K562 (cell line): Measurements from ENCODE around the gene UBE2O. TPM values are rescaled to one million over a fixed set of nuclear protein-coding genes. Genes with fewer than 3 reads are reported as not detected.

Experiments used
- HMG20A ChIP-seq: fragments of 450-650 bp; formaldehyde crosslinking; conservative IDR thresholded peaks from 2 replicates; pipeline ENCODE4 v1.4.0; 2020; ENCODE audit warnings: mild to moderate bottlenecking, mixed read lengths
- MAFF ChIP-seq: IDR thresholded peaks from 2 replicates; pipeline ENCODE4 v1.6.1; 2012; ENCODE audit warnings: low read length, improper control_type of control experiment
- NCOA1 ChIP-seq: fragments of 450-650 bp; IDR thresholded peaks from 2 replicates; pipeline ENCODE4 v1.6.1; 2016; ENCODE audit warnings: low read depth
- RCOR1 ChIP-seq, 2 experiments: IDR thresholded peaks; 2 replicates each; pipeline ENCODE4 v1.6.1; 2012; ENCODE audit warnings: low read depth in 2 of 2, low read length in 2 of 2, borderline replicate concordance in 1 of 2, improper control_type of control experiment in 1 of 2
- SP2 ChIP-seq: IDR thresholded peaks from 2 replicates; pipeline ENCODE4 v1.6.1; 2011; ENCODE audit warnings: mild to moderate bottlenecking, low read depth, low read length, moderate library complexity; ENCODE audit not compliant: poor library complexity, severe bottlenecking; ENCODE audit errors: extremely low read depth
- SREBF1 ChIP-seq: fragments of 150-350 bp; IDR thresholded peaks from 2 replicates; pipeline ENCODE4 v1.6.1; 2014; ENCODE audit warnings: antibody characterized with exemption, low read depth, low read length, borderline replicate concordance
- SREBF2 ChIP-seq: sonication (generic); formaldehyde crosslinking; IDR thresholded peaks from 2 replicates; pipeline ENCODE4 v1.4.0; 2020; ENCODE audit warnings: mild to moderate bottlenecking, missing genetic modification reagents
- TEAD4 ChIP-seq, 2 experiments: sonication (generic) in 1 of 2; formaldehyde crosslinking in 1 of 2; IDR thresholded peaks; 2 replicates each; pipeline versions ENCODE4 v1.6.1 to v1.8.0; 2012 to 2022; ENCODE audit warnings: borderline replicate concordance in 1 of 2, inconsistent platforms in 1 of 2, low read length in 1 of 2, mild to moderate bottlenecking in 1 of 2, missing genetic modification reagents in 1 of 2
- TRIM28 ChIP-seq: fragments of 450-650 bp; IDR thresholded peaks from 2 replicates; pipeline ENCODE4 v1.6.1; 2017
- ZNF311 ChIP-seq: fragments of 250-450 bp; sonication (Bioruptor Pico); IDR thresholded peaks from 2 replicates; pipeline ENCODE4 v1.4.0; 2020; ENCODE audit warnings: mild to moderate bottlenecking, moderate library complexity
- ZNF41 ChIP-seq: fragments of 250-450 bp; sonication (Bioruptor Pico); conservative IDR thresholded peaks from 2 replicates; pipeline ENCODE4 v1.4.0; 2020; ENCODE audit warnings: mild to moderate bottlenecking
- ZNF584 ChIP-seq: fragments of 200-800 bp; sonication (Bioruptor generic); IDR thresholded peaks from 2 replicates; pipeline ENCODE4 v1.6.1; 2016; ENCODE audit warnings: low read depth, mild to moderate bottlenecking, missing genetic modification characterization, missing compliant biosample characterization
- polyA plus RNA-seq, 8 experiments: library from polyadenylated mRNA; depleted of rRNA in 4 of 8; stranded (reverse) in 5 of 8; unstranded in 3 of 8; fragments of >200 nt; fragmentation: Nextera tagmentation in 2 of 8; fragmentation: Illumina TruSeq in 1 of 8; extraction: Ambion mirVana in 2 of 8; extraction: Trizol in 1 of 8; gene quantifications; 2 replicates each; pipeline versions ENCODE4 v1.2.1 to v1.2.3, GENCODE V29; 2011 to 2014; ENCODE audit warnings: inconsistent platforms in 1 of 8, missing spikeins in 1 of 8
- total RNA-seq, 7 experiments: library from RNA; depleted of rRNA in 6 of 7; stranded (reverse); fragments of >200 nt in 6 of 7; fragmentation: Illumina TruSeq in 2 of 7; extraction: Trizol in 2 of 7; gene quantifications; 2 replicates each; pipeline versions ENCODE4 v1.2.1 to v1.2.3, GENCODE V29; 2011 to 2021; ENCODE audit warnings: low replicate concordance in 1 of 7
- TF ChIP-seq, protein P1 (sequence below): fragments of 250-450 bp; sonication (Bioruptor Pico); IDR thresholded peaks from 2 replicates; pipeline ENCODE4 v1.5.0; 2021
- TF ChIP-seq, protein P2 (sequence below): fragments of 450-650 bp; IDR thresholded peaks from 2 replicates; pipeline ENCODE4 v1.6.1; 2016; ENCODE audit warnings: mild to moderate bottlenecking
- TF ChIP-seq, protein P3 (sequence below), 2 experiments: fragments of 450-650 bp; IDR thresholded peaks; 2 replicates each; pipeline ENCODE4 v1.6.1; 2016; ENCODE audit warnings: mild to moderate bottlenecking in 2 of 2, borderline replicate concordance in 1 of 2, low read depth in 1 of 2, moderate library complexity in 1 of 2

UBE2O gene
- total and polyA plus RNA-seq, 9 of the 15 experiments (the other 6 are each of a cell fraction or from before 2014, with no cell fraction given), result 1.6 to 39.7 (median 13.3) TPM

DNA sequence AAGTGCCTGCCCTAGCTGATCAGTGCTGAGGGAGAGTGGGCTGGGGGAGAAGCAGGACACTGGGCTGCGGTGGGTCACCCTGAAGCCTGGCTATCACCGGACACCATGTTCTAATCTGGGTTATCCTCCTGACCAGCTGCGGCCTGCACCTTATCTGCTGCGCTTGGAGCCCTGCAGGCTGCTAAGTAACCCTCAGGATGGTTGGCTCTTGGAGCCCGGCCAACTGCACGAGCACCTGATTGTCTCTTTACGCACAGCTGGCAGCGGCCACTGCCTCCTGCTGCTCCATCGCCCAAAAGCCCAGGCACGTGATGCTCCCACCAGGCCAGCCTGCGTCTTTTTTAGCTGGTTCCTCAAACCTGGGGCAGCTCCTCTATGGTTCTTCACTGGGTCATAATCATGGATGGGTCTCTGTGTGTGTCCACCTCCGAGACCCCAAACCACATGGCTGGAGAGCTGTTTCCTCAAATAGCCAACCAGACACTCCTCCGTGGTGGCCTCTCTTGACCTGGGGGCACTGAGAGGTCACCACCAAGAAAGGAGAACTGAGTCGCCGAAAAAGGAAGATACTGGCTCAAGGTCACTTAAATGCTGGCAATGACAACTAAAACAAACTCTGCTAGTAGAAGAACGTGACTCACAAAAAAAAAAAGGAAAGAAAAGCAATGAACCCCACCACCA lies 46.8 kb downstream of the UBE2O start (continued):
- TF ChIP-seq RCOR1 (IDR thresholded peaks at IDR 0.05; ENCODE audit: borderline replicate concordance in 1 of 2, low read depth in 2 of 2, low read length in 2 of 2), result peak; percentile 98 to 100
- TF ChIP-seq SREBF2 (CRISPR knock-in tag), result no peak
- peak; percentile 100 for TF ChIP-seq TEAD4 (IDR thresholded peaks at IDR 0.05; ENCODE audit: low read length)
- TF ChIP-seq TEAD4 (CRISPR knock-in tag; IDR thresholded peaks at IDR 0.05; ENCODE audit: borderline replicate concordance), result no peak
- TF ChIP-seq ZNF311, result peak; percentile 88; the same call in 1 of the 2 replicates
- TF ChIP-seq SP2, result no peak
- TF ChIP-seq, protein P1, sequence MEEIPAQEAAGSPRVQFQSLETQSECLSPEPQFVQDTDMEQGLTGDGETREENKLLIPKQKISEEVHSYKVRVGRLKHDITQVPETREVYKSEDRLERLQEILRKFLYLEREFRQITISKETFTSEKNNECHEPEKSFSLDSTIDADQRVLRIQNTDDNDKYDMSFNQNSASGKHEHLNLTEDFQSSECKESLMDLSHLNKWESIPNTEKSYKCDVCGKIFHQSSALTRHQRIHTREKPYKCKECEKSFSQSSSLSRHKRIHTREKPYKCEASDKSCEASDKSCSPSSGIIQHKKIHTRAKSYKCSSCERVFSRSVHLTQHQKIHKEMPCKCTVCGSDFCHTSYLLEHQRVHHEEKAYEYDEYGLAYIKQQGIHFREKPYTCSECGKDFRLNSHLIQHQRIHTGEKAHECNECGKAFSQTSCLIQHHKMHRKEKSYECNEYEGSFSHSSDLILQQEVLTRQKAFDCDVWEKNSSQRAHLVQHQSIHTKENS, result no peak
- TF ChIP-seq NCOA1, result peak; percentile 93
- TF ChIP-seq TRIM28, result peak; percentile 69; the same call in 1 of the 2 replicates
- TF ChIP-seq, protein P2, sequence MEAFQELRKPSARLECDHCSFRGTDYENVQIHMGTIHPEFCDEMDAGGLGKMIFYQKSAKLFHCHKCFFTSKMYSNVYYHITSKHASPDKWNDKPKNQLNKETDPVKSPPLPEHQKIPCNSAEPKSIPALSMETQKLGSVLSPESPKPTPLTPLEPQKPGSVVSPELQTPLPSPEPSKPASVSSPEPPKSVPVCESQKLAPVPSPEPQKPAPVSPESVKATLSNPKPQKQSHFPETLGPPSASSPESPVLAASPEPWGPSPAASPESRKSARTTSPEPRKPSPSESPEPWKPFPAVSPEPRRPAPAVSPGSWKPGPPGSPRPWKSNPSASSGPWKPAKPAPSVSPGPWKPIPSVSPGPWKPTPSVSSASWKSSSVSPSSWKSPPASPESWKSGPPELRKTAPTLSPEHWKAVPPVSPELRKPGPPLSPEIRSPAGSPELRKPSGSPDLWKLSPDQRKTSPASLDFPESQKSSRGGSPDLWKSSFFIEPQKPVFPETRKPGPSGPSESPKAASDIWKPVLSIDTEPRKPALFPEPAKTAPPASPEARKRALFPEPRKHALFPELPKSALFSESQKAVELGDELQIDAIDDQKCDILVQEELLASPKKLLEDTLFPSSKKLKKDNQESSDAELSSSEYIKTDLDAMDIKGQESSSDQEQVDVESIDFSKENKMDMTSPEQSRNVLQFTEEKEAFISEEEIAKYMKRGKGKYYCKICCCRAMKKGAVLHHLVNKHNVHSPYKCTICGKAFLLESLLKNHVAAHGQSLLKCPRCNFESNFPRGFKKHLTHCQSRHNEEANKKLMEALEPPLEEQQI, result peak; percentile 98
- TF ChIP-seq, protein P3, sequence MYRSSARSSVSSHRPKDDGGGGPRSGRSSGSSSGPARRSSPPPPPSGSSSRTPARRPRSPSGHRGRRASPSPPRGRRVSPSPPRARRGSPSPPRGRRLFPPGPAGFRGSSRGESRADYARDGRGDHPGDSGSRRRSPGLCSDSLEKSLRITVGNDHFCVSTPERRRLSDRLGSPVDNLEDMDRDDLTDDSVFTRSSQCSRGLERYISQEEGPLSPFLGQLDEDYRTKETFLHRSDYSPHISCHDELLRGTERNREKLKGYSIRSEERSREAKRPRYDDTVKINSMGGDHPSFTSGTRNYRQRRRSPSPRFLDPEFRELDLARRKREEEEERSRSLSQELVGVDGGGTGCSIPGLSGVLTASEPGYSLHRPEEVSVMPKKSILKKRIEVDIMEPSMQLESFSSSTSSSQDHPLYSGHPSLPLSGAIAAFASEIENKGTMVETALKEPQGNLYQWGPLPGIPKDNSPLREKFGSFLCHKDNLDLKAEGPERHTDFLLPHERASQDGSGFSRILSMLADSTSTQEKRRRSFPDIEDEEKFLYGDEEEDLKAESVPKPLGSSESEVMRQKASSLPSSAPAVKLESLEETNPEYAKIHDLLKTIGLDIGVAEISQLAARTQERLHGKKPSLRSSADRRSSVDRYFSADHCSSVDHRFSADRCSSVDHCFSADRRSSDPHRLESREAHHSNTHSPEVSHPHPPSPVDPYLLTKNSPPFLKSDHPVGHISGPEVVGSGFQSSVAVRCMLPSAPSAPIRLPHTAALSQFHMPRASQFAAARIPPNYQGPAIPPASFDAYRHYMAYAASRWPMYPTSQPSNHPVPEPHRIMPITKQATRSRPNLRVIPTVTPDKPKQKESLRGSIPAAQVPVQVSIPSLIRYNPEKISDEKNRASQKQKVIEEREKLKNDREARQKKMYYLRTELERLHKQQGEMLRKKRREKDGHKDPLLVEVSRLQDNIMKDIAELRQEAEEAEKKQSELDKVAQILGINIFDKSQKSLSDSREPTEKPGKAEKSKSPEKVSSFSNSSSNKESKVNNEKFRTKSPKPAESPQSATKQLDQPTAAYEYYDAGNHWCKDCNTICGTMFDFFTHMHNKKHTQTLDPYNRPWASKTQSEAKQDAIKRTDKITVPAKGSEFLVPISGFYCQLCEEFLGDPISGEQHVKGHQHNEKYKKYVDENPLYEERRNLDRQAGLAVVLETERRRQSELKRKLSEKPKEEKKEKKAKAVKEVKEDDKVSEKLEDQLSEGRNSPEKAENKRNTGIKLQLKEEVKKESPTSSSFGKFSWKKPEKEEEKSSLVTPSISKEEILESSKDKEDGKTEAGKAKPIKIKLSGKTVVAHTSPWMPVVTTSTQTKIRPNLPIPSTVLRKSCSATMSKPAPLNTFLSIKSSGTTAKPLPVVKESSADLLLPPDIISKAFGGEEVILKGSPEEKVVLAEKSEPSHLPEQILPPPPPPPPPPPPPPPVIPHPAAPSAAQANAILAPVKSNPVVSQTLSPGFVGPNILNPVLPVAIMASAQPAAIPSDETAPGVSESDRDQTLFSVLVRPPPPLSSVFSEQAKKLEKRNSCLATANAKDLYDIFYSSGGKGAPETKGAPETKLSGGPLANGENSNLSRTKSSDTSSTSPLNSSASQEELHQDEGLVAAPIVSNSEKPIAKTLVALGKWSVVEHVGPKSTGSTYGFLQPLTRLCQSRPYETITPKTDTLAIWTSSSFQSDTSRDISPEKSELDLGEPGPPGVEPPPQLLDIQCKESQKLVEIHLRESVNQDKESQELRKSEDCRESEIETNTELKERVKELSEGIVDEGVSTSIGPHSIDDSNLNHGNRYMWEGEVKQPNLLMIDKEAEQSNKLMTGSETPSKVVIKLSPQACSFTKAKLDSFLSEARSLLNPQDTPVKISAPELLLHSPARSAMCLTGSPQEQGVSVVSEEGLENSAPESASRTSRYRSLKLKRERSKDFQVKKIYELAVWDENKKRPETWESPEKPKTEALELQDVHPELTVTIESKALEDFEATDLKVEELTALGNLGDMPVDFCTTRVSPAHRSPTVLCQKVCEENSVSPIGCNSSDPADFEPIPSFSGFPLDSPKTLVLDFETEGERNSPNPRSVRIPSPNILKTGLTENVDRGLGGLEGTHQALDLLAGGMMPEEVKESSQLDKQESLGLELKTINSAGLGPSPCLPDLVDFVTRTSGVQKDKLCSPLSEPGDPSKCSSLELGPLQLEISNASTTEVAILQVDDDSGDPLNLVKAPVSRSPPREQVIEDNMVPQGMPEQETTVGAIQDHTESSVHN (IDR thresholded peaks at IDR 0.05; ENCODE audit: borderline replicate concordance in 1 of 2, low read depth in 1 of 2), result peak in 1 of 2 experiments; percentile 97; a peak in 2 of 4 replicates
- TF ChIP-seq SREBF1, result no peak; the same call in 1 of the 2 replicates
- TF ChIP-seq ZNF584 (CRISPR knock-in tag), result peak; percentile 98
- peak; percentile 76; the same call in 1 of the 2 replicates for TF ChIP-seq ZNF41 (CRISPR knock-in tag)
- TF ChIP-seq MAFF, result no peak
- TF ChIP-seq HMG20A (CRISPR knock-in tag), result peak; percentile 65; the same call in 1 of the 2 replicates
